IMR-90 (cell line): ENCODE results near the gene ATP1A1. TPM values are rescaled to one million over a fixed set of nuclear protein-coding genes. Genes with fewer than 3 reads are reported as not detected.

Experiments
- ATAC-seq: fragments of 200-7000 bp; cut with Tn5 transposase; 2 replicates; pipeline ENCODE4 v1.9.1; 2020; ENCODE audit warnings: low read depth, mild to moderate bottlenecking, moderate library complexity
- BruUV-seq: library from RNA; stranded (reverse); fragments of 400-500 nt; replicated peaks from 2 replicates; lab custom pipeline; 2021; lab: Mats Ljungman, UMichigan
- CTCF ChIA-PET: fragments of 300-600 bp; formaldehyde crosslinking; extraction: SDS; loops from one replicate; lab custom pipeline; 2021; ENCODE audit warnings: antibody characterized with exemption; lab: Yijun Ruan, JAX
- POLR2A ChIA-PET: fragments of 300-600 bp; sonication (Branson Sonifier 250); formaldehyde crosslinking; loops from one replicate; lab custom pipeline; 2022; ENCODE audit warnings: antibody characterized with exemption; ENCODE audit not compliant: unreplicated experiment; lab: Charles Lee
- DNase-seq: peaks from one replicate; pipeline ENCODE4 v3.0.0; 2013
- H2AFZ ChIP-seq: replicated peaks from 2 replicates; pipeline ENCODE3; 2013; ENCODE audit warnings: low read length, mild to moderate bottlenecking; ENCODE audit not compliant: poor library complexity
- H2AK5ac ChIP-seq: 2 replicates; pipeline ENCODE4 v1.6.1; 2013; ENCODE audit warnings: low read depth, low read length, inconsistent platforms
- H2AK9ac ChIP-seq: replicated peaks from 2 replicates; pipeline ENCODE3; 2013; ENCODE audit warnings: mild to moderate bottlenecking, low read depth, low read length, moderate library complexity; ENCODE audit not compliant: poor library complexity
- H2BK120ac ChIP-seq: 2 replicates; pipeline ENCODE4 v1.6.1; 2013; ENCODE audit warnings: low read depth, low read length, inconsistent platforms
- H2BK15ac ChIP-seq: 3 replicates; pipeline ENCODE4 v1.6.1; 2013; ENCODE audit warnings: low read depth, low read length, inconsistent platforms
- H2BK20ac ChIP-seq: 2 replicates; pipeline ENCODE4 v1.6.1; 2013; ENCODE audit warnings: low read depth, mild to moderate bottlenecking, inconsistent platforms, low read length, moderate library complexity
- H2BK5ac ChIP-seq: 2 replicates; pipeline ENCODE4 v1.6.1; 2013; ENCODE audit warnings: mild to moderate bottlenecking, low read depth, low read length, inconsistent platforms; ENCODE audit not compliant: poor library complexity, severe bottlenecking
- H3K14ac ChIP-seq: replicated peaks from 2 replicates; pipeline ENCODE4 v1.6.1; 2013; ENCODE audit warnings: low read depth, low read length, inconsistent platforms
- H3K18ac ChIP-seq: 2 replicates; pipeline ENCODE4 v1.6.1; 2013; ENCODE audit warnings: low read depth, low read length, control low read depth
- H3K23ac ChIP-seq: 2 replicates; pipeline ENCODE4 v1.6.1; 2013; ENCODE audit warnings: low read depth, low read length, inconsistent platforms
- H3K27ac ChIP-seq: 2 replicates; pipeline ENCODE4 v1.5.1; 2013; ENCODE audit warnings: mild to moderate bottlenecking, control low read depth, low read length; ENCODE audit not compliant: insufficient read depth
- H3K27me3 ChIP-seq: 2 replicates; pipeline ENCODE4 v1.6.1; 2013; ENCODE audit warnings: low read length; ENCODE audit not compliant: control insufficient read depth, insufficient read depth
- H3K36me3 ChIP-seq: 2 replicates; pipeline ENCODE4 v1.6.1; 2013; ENCODE audit warnings: low read length, mixed read lengths; ENCODE audit not compliant: control insufficient read depth, insufficient read depth
- H3K4ac ChIP-seq: 2 replicates; pipeline ENCODE4 v1.6.1; 2013; ENCODE audit warnings: low read depth, low read length, inconsistent platforms
- H3K4me1 ChIP-seq: 2 replicates; pipeline ENCODE4 v1.6.1; 2013; ENCODE audit warnings: low read length, mixed read lengths; ENCODE audit not compliant: control insufficient read depth, insufficient read depth
- H3K4me2 ChIP-seq: 2 replicates; pipeline ENCODE4 v1.6.1; 2013; ENCODE audit warnings: low read depth, mild to moderate bottlenecking, control low read depth, low read length, moderate library complexity
- H3K4me3 ChIP-seq: 2 replicates; pipeline ENCODE4 v1.5.1; 2013; ENCODE audit warnings: low read depth, mild to moderate bottlenecking, control low read depth, low read length, moderate library complexity; ENCODE audit not compliant: insufficient read depth
- H3K56ac ChIP-seq: 2 replicates; pipeline ENCODE4 v1.6.1; 2013; ENCODE audit warnings: low read length, inconsistent platforms; ENCODE audit not compliant: insufficient read depth; ENCODE audit errors: extremely low read depth
- H3K79me1 ChIP-seq, 2 experiments: 2 replicates each; pipeline ENCODE4 v1.6.1; 2013; ENCODE audit warnings: low read length in 2 of 2, inconsistent platforms in 1 of 2, low read depth in 1 of 2
- H3K9ac ChIP-seq: 2 replicates; pipeline ENCODE4 v1.6.1; 2013; ENCODE audit warnings: low read depth, low read length, control low read depth
- H3K9me1 ChIP-seq: 2 replicates; pipeline ENCODE4 v1.6.1; 2013; ENCODE audit warnings: low read length, inconsistent platforms; ENCODE audit not compliant: insufficient read depth
- H3K9me3 ChIP-seq: 2 replicates; pipeline ENCODE4 v1.6.1; 2013; ENCODE audit warnings: low read length; ENCODE audit not compliant: control insufficient read depth, insufficient read depth
- H4K20me1 ChIP-seq: 2 replicates; pipeline ENCODE4 v1.6.1; 2013; ENCODE audit warnings: low read length, inconsistent platforms; ENCODE audit not compliant: insufficient read depth
- H4K5ac ChIP-seq: 2 replicates; pipeline ENCODE4 v1.6.1; 2013; ENCODE audit warnings: mild to moderate bottlenecking, low read depth, low read length, control low read depth
- H4K8ac ChIP-seq, 2 experiments: 2 replicates each; pipeline ENCODE4 v1.6.1; 2013; ENCODE audit warnings: low read depth in 2 of 2, low read length in 2 of 2, control low read depth in 1 of 2, inconsistent platforms in 1 of 2
- H4K91ac ChIP-seq: 2 replicates; pipeline ENCODE4 v1.6.1; 2013; ENCODE audit warnings: low read depth, low read length, inconsistent platforms; ENCODE audit not compliant: insufficient read depth
- CEBPB ChIP-seq: IDR thresholded peaks from 2 replicates; pipeline ENCODE4 v1.6.1; 2012; ENCODE audit warnings: low read depth, low read length, improper control_type of control experiment
- NFE2L2 ChIP-seq: fragments of 150-350 bp; IDR thresholded peaks from 2 replicates; pipeline ENCODE4 v1.6.1; 2016; ENCODE audit warnings: low read depth, mild to moderate bottlenecking, low read length
- WGBS, 2 experiments: methylation state at CpG; one replicate each; pipeline versions ENCODE4 v1.1.5 to v1.1.7; 2013; ENCODE audit warnings: missing lambda C conversion rate in 2 of 2; ENCODE audit not compliant: insufficient read length in 1 of 2; ENCODE audit errors: extremely low coverage in 2 of 2; 5-methylcytosine and 5-hydroxymethylcytosine counted together
- dilution Hi-C: fragments of 300-500 bp; cut with HindIII; formaldehyde crosslinking; loops from one replicate; pipeline ENCODE4 v1.14.3; 2018; ENCODE audit warnings: low sequenced_read_pairs; ENCODE audit not compliant: unreplicated experiment
- in situ Hi-C: fragments of 300-500 bp; cut with MboI; formaldehyde crosslinking; loops from 3 replicates; pipeline ENCODE4 v1.14.3; 2019; ENCODE audit warnings: low sequenced_read_pairs, inconsistent platforms, mixed read lengths
- intact Hi-C: fragments of 100-400 bp; cut with micrococcal nuclease; formaldehyde crosslinking; loops from 2 replicates; pipeline ENCODE4 v1.10.0; 2022
- polyA plus RNA-seq, 3 experiments: library from polyadenylated mRNA; depleted of rRNA; stranded (reverse); fragments of >200 nt; gene quantifications; 2 replicates each; pipeline ENCODE4 v1.2.3, GENCODE V29; 2012; ENCODE audit warnings: low replicate concordance in 1 of 3
- total RNA-seq: library from RNA; depleted of rRNA; stranded (reverse); fragments of >200 nt; gene quantifications from 2 replicates; pipeline ENCODE4 v1.2.3, GENCODE V29; 2012

Gene ATP1A1
- total and polyA plus RNA-seq, 2 of the 4 experiments (the other 2 are of a cell fraction) = 116 to 125 TPM

DNA sequence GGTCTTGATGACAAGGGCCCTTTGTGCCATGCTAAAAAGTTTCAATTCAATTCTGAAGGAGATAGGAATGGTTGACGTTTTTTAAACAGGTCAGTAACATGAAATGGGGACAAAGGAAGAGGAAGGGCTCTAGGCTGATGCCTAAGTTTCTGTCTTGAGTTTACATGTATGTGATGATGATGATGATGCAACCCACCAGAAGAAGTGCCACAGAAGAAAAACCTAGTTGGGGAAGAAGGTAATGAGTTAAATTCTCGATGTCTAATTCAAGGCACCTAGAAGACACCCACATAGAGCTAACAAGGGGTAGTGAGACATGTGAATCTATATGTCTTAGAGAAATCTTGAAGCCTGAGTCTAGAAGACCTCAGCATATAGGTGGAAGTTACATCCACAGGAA is 44.4 kb upstream of the ATP1A1 start:
- Histone ChIP-seq H3K14ac (no peak overlapping the region), H3K18ac (no peak overlapping the region), H4K20me1 (no peaks in the 10 kb centered on the region), H2BK20ac (no peak overlapping the region), H3K4me2 (no peak overlapping the region), H4K91ac (no peak overlapping the region), H4K5ac (no peak overlapping the region), H3K23ac (no peak overlapping the region), H2BK5ac (no peak overlapping the region), H2BK120ac (no peak overlapping the region), H3K79me1 (no peaks in the 10 kb centered on the region), H3K9me1 (0 out of 2 replicates have a peak, but pooled peaks cover 3% of the 10 kb centered on the region), H2BK15ac (no peak overlapping the region), H2AK9ac (no peak overlapping the region), H3K4me1 (no peaks in the 10 kb centered on the region), H3K9me3 (no peaks in the 10 kb centered on the region), H4K8ac (no peak overlapping the region), H3K4me3 (no peak overlapping the region), H3K9ac (no peak overlapping the region), H2AFZ (no peak overlapping the region), H2AK5ac (no peak overlapping the region), H3K36me3 (no peaks in the 10 kb centered on the region), H3K56ac (no peak overlapping the region), H3K4ac (no peak overlapping the region), H3K27ac (no peak overlapping the region), H3K27me3 (peaks cover 8% of the 10 kb centered on the region)
- dilution Hi-C loops (no loop called here), intact Hi-C loops (loop anchor here (5.0 kb wide), 1 partner anchor 46 kb away; no protein-coding TSS in a partner anchor), in situ Hi-C loops (no loop called here)
- no CpG with 5 or more reads among the region's 2 CpGs for WGBS, 2 experiments
- CTCF ChIA-PET = no interaction called here
- TF ChIP-seq NFE2L2 (no peak), CEBPB (peak; percentile 37; the same call in 1 of the 2 replicates)
- DNase-seq = no peak
- ATAC-seq = no peak
- POLR2A ChIA-PET = no interaction called here
- BruUV-seq = no TSS peak
